H1 (cell line): ENCODE results near the gene RND2. TPM values are rescaled to one million over a fixed set of nuclear protein-coding genes. Genes with fewer than 3 reads are reported as not detected.

Source experiments
- CTCF ChIA-PET: fragments of 300-600 bp; sonication (Branson Sonifier 250); formaldehyde crosslinking; loops from one replicate; lab custom pipeline; 2021; ENCODE audit not compliant: partially characterized antibody; lab: Charles Lee
- POLR2A ChIA-PET: fragments of 300-600 bp; sonication (Branson Sonifier 250); formaldehyde crosslinking; loops from one replicate; lab custom pipeline; 2021; ENCODE audit warnings: inconsistent platforms; ENCODE audit not compliant: partially characterized antibody; lab: Charles Lee
- DNase-seq, 2 experiments: peaks; one replicate each; pipeline versions ENCODE4 v3.0.0 to v3.0.0-alpha.2; 2010 to 2022; ENCODE audit warnings: low spot score in 2 of 2, low read depth in 1 of 2, mixed read lengths in 1 of 2
- FAIRE-seq: peaks from 2 replicates; lab custom pipeline; 2011; peaks lifted over from hg19 to GRCh38; lab: Jason Lieb, UNC
- H2AFZ ChIP-seq: 2 replicates; pipeline ENCODE4 v1.8.1; 2012; ENCODE audit warnings: low read length, inconsistent platforms
- H2AK5ac ChIP-seq: 2 replicates; pipeline ENCODE4 v1.6.1; 2013; ENCODE audit warnings: low read depth, low read length
- H2BK120ac ChIP-seq: replicated peaks from 2 replicates; pipeline ENCODE3; 2013; ENCODE audit warnings: low read depth, low read length, inconsistent platforms
- H2BK12ac ChIP-seq: 2 replicates; pipeline ENCODE4 v1.6.1; 2013; ENCODE audit warnings: low read depth, low read length
- H2BK15ac ChIP-seq: 2 replicates; pipeline ENCODE4 v1.6.1; 2013; ENCODE audit warnings: low read length
- H2BK20ac ChIP-seq: 2 replicates; pipeline ENCODE4 v1.6.1; 2013; ENCODE audit warnings: low read length
- H2BK5ac ChIP-seq: 2 replicates; pipeline ENCODE4 v1.6.1; 2013; ENCODE audit warnings: low read depth, low read length
- H3K14ac ChIP-seq: 2 replicates; pipeline ENCODE4 v1.6.1; 2013; ENCODE audit warnings: inconsistent platforms; ENCODE audit not compliant: insufficient read length
- H3K18ac ChIP-seq: 2 replicates; pipeline ENCODE4 v1.6.1; 2013; ENCODE audit warnings: low read length; ENCODE audit errors: extremely low read depth
- H3K23ac ChIP-seq: 2 replicates; pipeline ENCODE4 v1.6.1; 2013; ENCODE audit warnings: inconsistent platforms; ENCODE audit not compliant: insufficient read length
- H3K23me2 ChIP-seq: 2 replicates; pipeline ENCODE4 v1.6.1; 2013; ENCODE audit warnings: low read depth, low read length
- H3K27ac ChIP-seq: 2 replicates; pipeline ENCODE4 v1.6.1; 2011; ENCODE audit warnings: low read depth, low read length, inconsistent platforms
- H3K27me3 ChIP-seq, 4 experiments: replicated peaks in 1 of 4; 1 replicate in 1 of 4; 2 replicates in 3 of 4; pipeline versions ENCODE4 v1.6.1 to v1.8.1; 2011 to 2013; ENCODE audit warnings: low read length in 3 of 4, mild to moderate bottlenecking in 3 of 4, inconsistent platforms in 2 of 4, mixed read lengths in 2 of 4, moderate library complexity in 1 of 4; ENCODE audit not compliant: control insufficient read depth in 3 of 4, insufficient read depth in 3 of 4; ENCODE audit errors: extremely low read depth in 1 of 4
- H3K36me3 ChIP-seq, 4 experiments: 2 replicates each; pipeline versions ENCODE4 v1.6.1 to v1.8.1; 2011 to 2013; ENCODE audit warnings: mild to moderate bottlenecking in 4 of 4, low read length in 3 of 4, moderate library complexity in 2 of 4, control low read depth in 1 of 4, inconsistent platforms in 1 of 4; ENCODE audit not compliant: insufficient read depth in 4 of 4, control insufficient read depth in 2 of 4
- H3K4ac ChIP-seq: replicated peaks from 2 replicates; pipeline ENCODE3; 2013; ENCODE audit warnings: low read length, low read depth, mixed read lengths, inconsistent platforms; ENCODE audit not compliant: insufficient read length
- H3K4me1 ChIP-seq, 4 experiments: replicated peaks in 1 of 4; 1 replicate in 1 of 4; 2 replicates in 3 of 4; pipeline versions ENCODE4 v1.6.1 to v1.8.1; 2011 to 2013; ENCODE audit warnings: low read length in 3 of 4, inconsistent platforms in 2 of 4, mixed read lengths in 1 of 4; ENCODE audit not compliant: insufficient read depth in 4 of 4, control insufficient read depth in 3 of 4
- H3K4me2 ChIP-seq, 2 experiments: 2 replicates each; pipeline versions ENCODE4 v1.6.1 to v1.8.1; 2011 to 2013; ENCODE audit warnings: low read depth in 2 of 2, low read length in 2 of 2, control low read depth in 1 of 2, inconsistent platforms in 1 of 2, mild to moderate bottlenecking in 1 of 2; ENCODE audit not compliant: insufficient read depth in 1 of 2
- H3K4me3 ChIP-seq, 4 experiments: fragments of 200-600, 300-600 bp in 1 of 4; sonication (generic), shearing (Covaris generic), sonication (Bioruptor Twin) in 1 of 4; 2 replicates each; pipeline versions ENCODE4 v1.5.1 to v1.8.1; 2011 to 2016; ENCODE audit warnings: low read length in 4 of 4, low read depth in 3 of 4, control low read depth in 2 of 4, inconsistent platforms in 2 of 4, mild to moderate bottlenecking in 2 of 4, mixed read lengths in 1 of 4, moderate library complexity in 1 of 4; ENCODE audit not compliant: insufficient read depth in 2 of 4; ENCODE audit errors: extremely low read depth in 1 of 4
- H3K56ac ChIP-seq: replicated peaks from 2 replicates; pipeline ENCODE3; 2013; ENCODE audit warnings: low read depth, mild to moderate bottlenecking, mixed read lengths, low read length, inconsistent platforms; ENCODE audit not compliant: insufficient read length
- H3K79me1 ChIP-seq: 2 replicates; pipeline ENCODE4 v1.6.1; 2013; ENCODE audit warnings: low read depth, low read length, control low read depth
- H3K79me2 ChIP-seq, 2 experiments: 2 replicates each; pipeline versions ENCODE4 v1.6.1 to v1.8.1; 2012 to 2013; ENCODE audit warnings: low read length in 2 of 2, mild to moderate bottlenecking in 2 of 2, inconsistent platforms in 1 of 2; ENCODE audit not compliant: insufficient read depth in 2 of 2, control insufficient read depth in 1 of 2
- H3K9ac ChIP-seq, 4 experiments: replicated peaks in 1 of 4; 1 replicate in 1 of 4; 2 replicates in 3 of 4; pipeline versions ENCODE4 v1.6.1 to v1.8.1; 2011 to 2013; ENCODE audit warnings: low read depth in 3 of 4, low read length in 3 of 4, control low read depth in 2 of 4, mild to moderate bottlenecking in 2 of 4, moderate library complexity in 2 of 4, inconsistent platforms in 1 of 4; ENCODE audit errors: extremely low read depth in 1 of 4
- H3K9me3 ChIP-seq, 2 experiments: 2 replicates each; pipeline versions ENCODE4 v1.6.1 to v1.8.1; 2012 to 2013; ENCODE audit warnings: mild to moderate bottlenecking in 2 of 2, moderate library complexity in 2 of 2, control low read depth in 1 of 2, inconsistent platforms in 1 of 2, low read depth in 1 of 2, low read length in 1 of 2, mixed read lengths in 1 of 2; ENCODE audit not compliant: insufficient read depth in 2 of 2
- H4K20me1 ChIP-seq, 2 experiments: replicated peaks in 1 of 2; 2 replicates each; pipeline versions ENCODE3 to v1.8.1; 2011 to 2013; ENCODE audit warnings: inconsistent platforms in 2 of 2, low read length in 2 of 2, mild to moderate bottlenecking in 1 of 2; ENCODE audit not compliant: insufficient read depth in 2 of 2, control insufficient read depth in 1 of 2
- H4K5ac ChIP-seq: 2 replicates; pipeline ENCODE4 v1.6.1; 2013; ENCODE audit warnings: low read length, low read depth, mixed read lengths, inconsistent platforms; ENCODE audit not compliant: insufficient read length
- H4K8ac ChIP-seq: 2 replicates; pipeline ENCODE4 v1.8.0; 2013; ENCODE audit warnings: mild to moderate bottlenecking, moderate library complexity, low read length, inconsistent platforms; ENCODE audit not compliant: insufficient read depth; ENCODE audit errors: extremely low read depth
- H4K91ac ChIP-seq: replicated peaks from 2 replicates; pipeline ENCODE3; 2013; ENCODE audit warnings: low read length, mixed read lengths, inconsistent platforms; ENCODE audit not compliant: insufficient read length
- ASH2L ChIP-seq: fragments of 200-600, 300-600 bp; sonication (generic); IDR thresholded peaks from one replicate; pipeline ENCODE4 v1.7.1; 2017; ENCODE audit warnings: low read length
- CREB1 ChIP-seq: IDR thresholded peaks from 2 replicates; pipeline ENCODE4 v1.6.1; 2012; ENCODE audit warnings: inconsistent platforms
- RAD21 ChIP-seq, 2 experiments: IDR thresholded peaks in 1 of 2; conservative IDR thresholded peaks in 1 of 2; 2 replicates each; pipeline ENCODE4 v1.6.1; 2011; ENCODE audit warnings: low read depth in 2 of 2, low read length in 2 of 2, improper control_type of control experiment in 1 of 2, inconsistent platforms in 1 of 2, mild to moderate bottlenecking in 1 of 2, moderate library complexity in 1 of 2
- RXRA ChIP-seq: IDR thresholded peaks from 2 replicates; pipeline ENCODE4 v1.6.1; 2011; ENCODE audit warnings: low read depth, mild to moderate bottlenecking, low read length, moderate library complexity; ENCODE audit not compliant: insufficient read depth
- SRF ChIP-seq: IDR thresholded peaks from 2 replicates; pipeline ENCODE4 v1.6.1; 2011; ENCODE audit warnings: mild to moderate bottlenecking, low read depth, low read length, moderate library complexity
- YY1 ChIP-seq: IDR thresholded peaks from 2 replicates; pipeline ENCODE4 v1.6.1; 2011; ENCODE audit warnings: low read depth, mild to moderate bottlenecking, low read length
- WGBS, 2 experiments: shearing (Covaris generic) in 1 of 2; methylation state at CpG; one replicate each; pipeline versions ENCODE4 v1.1.6 to v1.1.7; 2013 to 2015; ENCODE audit warnings: low lambda C conversion rate in 2 of 2, mixed read lengths in 2 of 2, inconsistent platforms in 1 of 2, low coverage in 1 of 2, missing lambda C conversion rate in 1 of 2; ENCODE audit not compliant: insufficient replicate concordance in 2 of 2, insufficient coverage in 1 of 2, insufficient read length in 1 of 2; ENCODE audit errors: extremely low coverage in 1 of 2, missing lambda C conversion rate in 1 of 2; 5-methylcytosine and 5-hydroxymethylcytosine counted together
- polyA plus RNA-seq, 7 experiments: library from polyadenylated mRNA; depleted of rRNA in 3 of 7; stranded (reverse) in 5 of 7; unstranded in 2 of 7; fragments of >200 nt in 5 of 7; fragments of 200-250 nt in 2 of 7; gene quantifications; 1 replicate in 5 of 7; 2 replicates in 1 of 7; 4 replicates in 1 of 7; pipeline versions ENCODE4 v1.2.1 to v1.2.3, GENCODE V29; 2011 to 2013; ENCODE audit warnings: missing spikeins in 2 of 7, mixed read lengths in 2 of 7
- total RNA-seq: library from RNA; stranded (reverse); fragmentation: NEBNext Ultra II Directional; extraction: Animal tissue kit (Norgen Biotek cat#: 25700); gene quantifications from 2 replicates; pipeline ENCODE4 v1.2.1, GENCODE V29; 2021
- TF ChIP-seq, protein P1 (sequence below): IDR thresholded peaks from 2 replicates; pipeline ENCODE4 v1.6.1; 2011; ENCODE audit warnings: low read length, improper control_type of control experiment
- TF ChIP-seq, protein P2 (sequence below): IDR thresholded peaks from 2 replicates; pipeline ENCODE4 v1.6.1; 2012; ENCODE audit warnings: inconsistent platforms

Gene RND2
- total and polyA plus RNA-seq, 2 of the 8 experiments (the other 6 are each of a cell fraction or from before 2014, with no cell fraction given): 51.3 to 61.4 TPM

DNA sequence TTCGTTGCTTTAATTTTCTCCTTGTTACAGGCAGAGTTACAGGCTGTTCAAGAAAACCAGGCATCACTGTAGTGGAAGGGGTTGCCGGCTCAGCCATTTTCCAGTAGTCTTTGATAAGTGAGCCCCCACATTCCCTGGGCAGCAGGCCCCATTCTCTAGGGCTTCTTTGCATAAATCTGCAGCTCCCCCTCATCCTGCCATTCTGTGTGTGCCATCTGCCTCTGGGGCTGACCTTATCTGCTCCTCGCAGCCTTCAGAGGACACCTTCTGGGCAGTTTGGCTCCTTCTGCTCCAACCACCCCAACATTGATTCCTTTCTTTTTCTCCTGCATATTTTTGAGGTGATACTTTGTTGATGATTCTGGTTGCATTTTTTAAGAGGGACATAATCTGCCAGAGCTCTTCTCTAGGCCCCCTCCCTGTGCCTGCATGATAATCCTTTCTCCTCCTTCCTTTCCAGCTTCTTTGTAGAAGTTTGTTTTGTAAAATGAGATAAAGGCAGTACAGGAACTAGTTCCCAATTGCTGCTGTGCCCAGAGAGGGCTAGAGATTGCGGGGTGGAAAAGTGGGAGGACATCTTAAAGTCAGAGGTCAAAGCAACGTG is 17.1 kb downstream of the RND2 start:
- WGBS, 2 experiments: 47% methylated on average over 5 of the region's 5 CpGs; no CpG with 5 or more reads in 1 of the 2 experiments
- H3K4me3 ChIP-seq: peak overlapping the region in 1 of 4 experiments; percentile 1; a peak in 1 of 8 replicates

More for the DNA sequence above, 17.1 kb downstream of the RND2 start:
- H4K91ac ChIP-seq: no peak overlapping the region
- H3K23me2 ChIP-seq: peaks cover 2% of the 10 kb centered on the region; the same call in 1 of the 2 replicates
- H3K9me3 ChIP-seq: no peaks in the 10 kb centered on the region
- H3K4me2 ChIP-seq: peak overlapping the region; percentile 50 to 60
- DNase-seq (no peak), FAIRE-seq (no peak)
- H2BK20ac ChIP-seq: 0 out of 2 replicates have a peak overlapping the region, but pooled peaks have one; percentile 3
- H3K18ac ChIP-seq: peak overlapping the region; percentile 85
- peaks cover 1 to 32% (median 22%) of the 10 kb centered on the region in 4 experiments for H3K4me1 ChIP-seq
- ChIA-PET POLR2A (interaction anchor here (0.7 to 5.6 kb wide), 10 partner anchors 11 to 273 kb away, joined by 3 to 61 read pairs (median 6); partner anchors contain the start of genes IFI35, RND2, RPL27 and VAT1), CTCF (interaction anchor here (0.6 to 3.7 kb wide), 13 partner anchors 8 to 42 kb away, joined by 3 to 21 read pairs (median 4); partner anchors contain the start of gene IFI35)
- H3K9ac ChIP-seq: no peak overlapping the region
- no peaks in the 10 kb centered on the region; a peak in 2 of 8 replicates for H3K36me3 ChIP-seq
- no peaks in the 10 kb centered on the region for H3K79me2 ChIP-seq
- TF ChIP-seq RAD21 (IDR thresholded peaks at IDR 0.05 in 1 of 2, conservative IDR thresholded peaks at IDR 0.05 in 1 of 2; ENCODE audit: low read depth in 2 of 2, low read length in 2 of 2) (peak; percentile 26 to 44; a peak in 3 of 4 replicates), YY1 (0 out of 2 replicates have a peak, but pooled peaks have one; percentile 10), RXRA (no peak), ASH2L (peak; percentile 27), SRF (no peak), CREB1 (no peak)
- TF ChIP-seq, protein P1, sequence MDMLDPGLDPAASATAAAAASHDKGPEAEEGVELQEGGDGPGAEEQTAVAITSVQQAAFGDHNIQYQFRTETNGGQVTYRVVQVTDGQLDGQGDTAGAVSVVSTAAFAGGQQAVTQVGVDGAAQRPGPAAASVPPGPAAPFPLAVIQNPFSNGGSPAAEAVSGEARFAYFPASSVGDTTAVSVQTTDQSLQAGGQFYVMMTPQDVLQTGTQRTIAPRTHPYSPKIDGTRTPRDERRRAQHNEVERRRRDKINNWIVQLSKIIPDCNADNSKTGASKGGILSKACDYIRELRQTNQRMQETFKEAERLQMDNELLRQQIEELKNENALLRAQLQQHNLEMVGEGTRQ: no peak
- TF ChIP-seq, protein P2, sequence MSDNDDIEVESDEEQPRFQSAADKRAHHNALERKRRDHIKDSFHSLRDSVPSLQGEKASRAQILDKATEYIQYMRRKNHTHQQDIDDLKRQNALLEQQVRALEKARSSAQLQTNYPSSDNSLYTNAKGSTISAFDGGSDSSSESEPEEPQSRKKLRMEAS: no peak
- H2AK5ac ChIP-seq: no peak overlapping the region
- H4K5ac ChIP-seq: peak overlapping the region; percentile 6
- H4K20me1 ChIP-seq: no peaks in the 10 kb centered on the region
- peak overlapping the region; percentile 49 for H3K27ac ChIP-seq
- no peak overlapping the region for H2BK120ac ChIP-seq
- no peak overlapping the region for H3K56ac ChIP-seq
- H3K27me3 ChIP-seq: no peaks in the 10 kb centered on the region
- no peak overlapping the region for H3K4ac ChIP-seq
- peak overlapping the region; percentile 72; the same call in 1 of the 2 replicates for H2BK12ac ChIP-seq
- H4K8ac ChIP-seq: no peak overlapping the region
- no peak overlapping the region for H2AFZ ChIP-seq
- H2BK5ac ChIP-seq: peak overlapping the region; percentile 40; the same call in 1 of the 2 replicates
- no peak overlapping the region for H3K23ac ChIP-seq
- no peak overlapping the region for H3K14ac ChIP-seq
- no peaks in the 10 kb centered on the region for H3K79me1 ChIP-seq
- no peak overlapping the region for H2BK15ac ChIP-seq
